H7 (cell line): Measurements from ENCODE around the gene HIVEP3. TPM values are rescaled to one million over a fixed set of nuclear protein-coding genes. Genes with fewer than 3 reads are reported as not detected.
A peak's percentile ranks its signal among the peaks of the same experiment; 100 is the strongest.
"Not testable (repeated sequence)": the region's sequence is repeated elsewhere in the genome, so short reads cannot be mapped to it uniquely, and the experiment has no call there.

Experiments used
- DNase-seq: peaks from one replicate; pipeline ENCODE4 v3.0.0; 2012
- H3K27me3 ChIP-seq: 2 replicates; pipeline ENCODE4 v1.6.0; 2011; ENCODE audit warnings: mild to moderate bottlenecking, low read length; ENCODE audit not compliant: control insufficient read depth, insufficient read depth
- H3K36me3 ChIP-seq: replicated peaks from 2 replicates; pipeline ENCODE4 v1.5.1; 2011; ENCODE audit warnings: low read length; ENCODE audit not compliant: control insufficient read depth, insufficient read depth
- H3K4me3 ChIP-seq: 2 replicates; pipeline ENCODE4 v1.5.1; 2011; ENCODE audit warnings: low read depth, mild to moderate bottlenecking, control low read depth, low read length, moderate library complexity; ENCODE audit not compliant: insufficient read depth
- total RNA-seq: library from RNA; depleted of rRNA; stranded (reverse); fragments of >200 nt; shearing (Covaris generic); gene quantifications from 2 replicates; pipeline ENCODE4 v1.2.3, GENCODE V29; 2014; rRNA removed

Gene HIVEP3
- 1.8 and 1.9 TPM in 2 replicates for total RNA-seq

DNA sequence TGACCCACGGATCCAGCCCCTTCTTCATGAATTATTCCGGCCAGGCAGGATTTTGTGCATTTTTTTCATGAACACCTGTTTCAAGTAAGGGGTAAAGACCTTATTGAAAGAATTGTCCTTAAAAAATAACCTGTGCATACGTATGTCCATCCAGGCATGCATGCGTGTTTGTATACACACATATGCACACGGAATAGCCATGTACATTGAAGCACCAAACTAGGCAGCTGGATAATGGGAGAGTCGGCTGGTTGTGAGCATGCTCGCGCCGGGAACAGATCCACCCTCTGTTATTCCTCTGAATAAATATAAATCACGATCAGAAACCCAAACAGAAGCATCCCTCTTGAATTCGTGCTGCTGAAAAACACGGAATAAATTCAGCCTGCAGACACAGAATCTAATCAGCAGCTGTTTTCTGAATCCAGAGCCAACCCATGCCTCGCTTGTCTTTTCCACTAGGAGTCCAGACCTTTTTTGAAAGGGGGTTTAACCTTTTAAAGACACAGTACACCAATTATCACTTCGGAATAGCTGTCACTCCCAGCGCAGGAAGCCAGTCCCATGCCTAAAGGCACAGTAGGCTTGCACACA, at the start of gene HIVEP3:
Gene HIVEP3, minus strand, starts transcription at position 473 of the 594 bp plus-strand sequence.
- peaks cover 24% of the 10 kb centered on the region for H3K27me3 ChIP-seq
- H3K4me3 ChIP-seq, result peak within 1 kb of the TSS; percentile 59
- DNase-seq, result peak; percentile 61
- H3K36me3 ChIP-seq, result no peaks in the 10 kb centered on the region

DNA sequence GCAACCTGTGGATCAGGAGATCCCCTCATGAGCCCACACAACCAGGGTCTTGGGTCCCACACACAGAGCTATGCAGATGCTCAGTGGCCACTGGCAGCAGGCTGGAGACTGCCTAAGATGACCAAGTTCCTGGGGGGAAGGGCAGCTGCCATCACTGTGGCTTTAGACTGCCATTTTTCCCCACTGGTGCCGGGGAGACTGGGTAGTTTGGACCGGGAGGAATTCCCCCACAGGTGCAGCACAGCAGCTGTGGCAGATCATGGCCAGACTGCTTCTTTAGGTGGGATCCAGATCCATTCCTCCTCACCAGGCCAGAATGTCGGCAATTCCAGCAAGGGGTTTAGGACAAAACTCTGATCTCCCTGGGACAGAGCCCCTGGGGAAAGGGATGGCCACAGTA, 45.7 kb upstream of the HIVEP3 start:
- H3K4me3 ChIP-seq, result no peak overlapping the region
- peak; percentile 1 for DNase-seq
- no peaks in the 10 kb centered on the region for H3K36me3 ChIP-seq
- no peaks in the 10 kb centered on the region for H3K27me3 ChIP-seq

- no peak for DNase-seq
- Histone ChIP-seq H3K36me3 (no peaks in the 10 kb centered on the region), H3K4me3 (no peak overlapping the region), H3K27me3 (no peaks in the 10 kb centered on the region)
Measured at GRCh38 chr1:41963636-41964035, 44.9 kb upstream of the HIVEP3 start.

GRCh38 chr1:41958015-41958673, 39.4 kb upstream of the HIVEP3 start:
- Histone ChIP-seq H3K36me3 (no peaks in the 10 kb centered on the region), H3K27me3 (no peaks in the 10 kb centered on the region), H3K4me3 (no peak overlapping the region)
- no peak for DNase-seq

- H3K36me3 ChIP-seq, result no peaks in the 10 kb centered on the region
- no peak for DNase-seq
- H3K27me3 ChIP-seq, result no peaks in the 10 kb centered on the region
- H3K4me3 ChIP-seq, result no peak overlapping the region
Measured at GRCh38 chr1:41957568-41957967, 38.8 kb upstream of the HIVEP3 start.

DNA sequence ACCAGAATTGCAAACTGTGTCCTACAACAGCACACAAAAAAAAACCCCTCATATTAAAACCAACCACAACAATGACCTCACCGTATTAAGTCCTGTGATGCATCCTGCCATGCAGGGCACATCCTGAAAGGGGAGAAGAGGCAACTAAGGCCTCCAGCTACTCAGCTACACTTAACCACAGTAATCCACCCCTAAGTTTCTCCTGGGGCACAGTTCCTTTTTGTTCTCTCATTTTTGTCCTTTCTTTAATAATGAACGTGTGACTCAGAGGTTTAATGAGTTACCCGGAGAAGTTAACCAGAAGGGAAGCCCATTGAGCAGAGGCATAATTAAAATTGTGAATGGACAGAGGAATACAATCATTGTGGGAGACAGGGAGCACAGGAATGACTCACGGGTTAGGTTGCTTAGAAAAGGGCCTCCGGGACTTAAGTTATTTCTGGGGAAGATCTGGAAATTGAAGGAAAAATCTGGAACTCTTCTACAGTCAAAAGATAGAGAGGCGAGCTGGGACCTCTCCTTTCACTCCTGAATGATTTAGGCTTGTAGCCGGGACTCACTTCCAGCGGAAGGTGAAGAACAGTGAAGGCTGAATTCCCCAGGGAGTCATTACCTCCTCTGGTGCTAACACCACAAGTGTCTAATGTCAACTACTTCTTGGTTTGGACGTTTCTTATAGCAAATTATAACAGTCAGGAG, 36.9 kb upstream of the HIVEP3 start:
- Histone ChIP-seq H3K4me3 (no peak overlapping the region), H3K27me3 (no peaks in the 10 kb centered on the region), H3K36me3 (no peaks in the 10 kb centered on the region)
- no peak for DNase-seq

- peak; percentile 35 for DNase-seq
- Histone ChIP-seq H3K36me3 (no peaks in the 10 kb centered on the region), H3K4me3 (no peak overlapping the region), H3K27me3 (no peaks in the 10 kb centered on the region)
Measured at GRCh38 chr1:41954533-41954944, 35.8 kb upstream of the HIVEP3 start.

GRCh38 chr1:41953291-41953690, 34.6 kb upstream of the HIVEP3 start:
- no peaks in the 10 kb centered on the region for H3K27me3 ChIP-seq
- no peaks in the 10 kb centered on the region for H3K36me3 ChIP-seq

GRCh38 chr1:41952208-41952607, 33.5 kb upstream of the HIVEP3 start:
- Histone ChIP-seq H3K36me3 (no peaks in the 10 kb centered on the region), H3K27me3 (no peaks in the 10 kb centered on the region), H3K4me3 (no peak overlapping the region)
- DNase-seq, result no peak

More at GRCh38 chr1:41953291-41953690, 34.6 kb upstream of the HIVEP3 start:
- no peak overlapping the region for H3K4me3 ChIP-seq
- DNase-seq, result no peak

DNA sequence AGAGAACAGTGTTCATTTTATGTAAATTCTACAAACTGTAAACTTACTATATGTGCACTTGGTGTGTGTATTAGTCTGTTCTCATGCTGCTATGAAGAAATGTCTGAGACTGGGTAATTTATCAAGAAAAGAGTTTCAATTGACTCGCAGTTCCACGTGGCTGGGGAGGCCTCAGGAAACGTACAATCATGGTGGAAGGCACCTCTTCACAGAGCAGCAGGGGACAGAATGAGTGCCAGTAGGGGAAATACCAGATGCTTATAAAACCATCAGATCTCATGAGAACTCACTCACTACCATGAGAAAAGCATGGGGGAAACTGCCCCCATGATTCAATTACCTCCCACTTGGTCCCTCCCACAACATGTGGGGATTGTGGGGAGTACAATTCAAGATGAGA, 32.8 kb upstream of the HIVEP3 start:
- H3K36me3 ChIP-seq, DNase-seq, H3K27me3 ChIP-seq: not testable (repeated sequence)

GRCh38 chr1:41950820-41951219, 32.1 kb upstream of the HIVEP3 start:
- no peaks in the 10 kb centered on the region for H3K27me3 ChIP-seq
- DNase-seq, result no peak
- H3K4me3 ChIP-seq, result no peak overlapping the region
- no peaks in the 10 kb centered on the region for H3K36me3 ChIP-seq

More for the DNA sequence above, 32.8 kb upstream of the HIVEP3 start:
- H3K4me3 ChIP-seq, result not testable (repeated sequence)

DNA sequence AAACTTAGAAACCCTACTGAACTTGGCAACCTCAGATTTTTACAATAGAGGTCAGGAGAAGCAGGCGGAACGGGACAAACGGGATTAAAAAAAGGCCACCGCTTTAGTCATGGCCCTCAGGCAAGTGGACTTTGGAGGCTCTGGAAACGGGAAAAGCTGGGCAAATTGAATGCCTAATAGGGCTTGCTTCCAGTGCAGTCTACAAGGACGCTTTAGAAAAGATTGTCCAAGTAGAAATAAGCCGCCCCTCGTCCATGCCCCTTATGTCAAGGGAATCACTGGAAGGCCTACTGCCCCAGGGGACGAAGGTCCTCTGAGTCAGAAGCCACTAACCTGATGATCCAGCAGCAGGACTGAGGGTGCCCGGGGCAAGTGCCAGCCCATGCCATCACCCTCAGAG, 27.2 kb upstream of the HIVEP3 start:
- H3K27me3 ChIP-seq, H3K4me3 ChIP-seq, DNase-seq, H3K36me3 ChIP-seq: not testable (repeated sequence)

DNA sequence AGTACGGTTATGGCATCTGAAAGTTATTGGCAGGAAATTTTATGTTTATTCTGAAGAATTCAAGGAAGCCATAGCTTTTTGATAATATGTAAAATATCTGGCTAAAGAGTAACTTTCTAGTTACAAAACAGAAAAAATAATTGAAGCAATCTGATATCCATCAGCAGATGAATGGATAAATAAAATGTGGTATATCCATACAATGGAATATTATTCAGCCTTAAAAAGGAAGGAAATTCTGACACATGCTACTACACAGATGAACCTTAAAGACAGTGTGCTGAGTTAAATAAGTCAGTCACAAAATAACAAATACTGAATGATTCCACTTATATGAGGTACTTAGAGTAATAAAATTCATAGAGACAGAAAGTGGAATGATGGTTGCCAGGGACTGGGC, 25.0 kb upstream of the HIVEP3 start:
- Histone ChIP-seq H3K4me3 (no peak overlapping the region), H3K27me3 (no peaks in the 10 kb centered on the region), H3K36me3 (no peaks in the 10 kb centered on the region)
- DNase-seq, result no peak

DNA sequence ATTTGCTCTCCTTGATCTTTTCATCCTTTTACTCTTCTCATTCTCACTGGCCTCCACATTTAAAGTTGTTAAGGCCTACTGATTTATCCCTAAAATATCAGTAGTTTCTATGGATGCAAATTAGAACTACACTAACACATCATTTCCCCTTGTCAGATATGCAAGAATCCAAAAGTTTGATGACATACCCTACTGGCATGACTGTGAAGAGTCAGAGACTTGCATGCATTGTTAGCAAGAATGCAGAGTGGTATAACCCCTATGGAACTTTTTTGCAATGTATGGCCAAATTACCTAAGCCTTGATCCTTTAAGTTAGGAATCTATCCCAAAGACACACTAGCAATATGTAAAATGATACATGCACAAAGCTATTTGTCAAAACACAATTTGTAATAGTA, 23.6 kb upstream of the HIVEP3 start:
- no peaks in the 10 kb centered on the region for H3K27me3 ChIP-seq
- no peak overlapping the region for H3K4me3 ChIP-seq
- no peaks in the 10 kb centered on the region for H3K36me3 ChIP-seq
- no peak for DNase-seq

DNA sequence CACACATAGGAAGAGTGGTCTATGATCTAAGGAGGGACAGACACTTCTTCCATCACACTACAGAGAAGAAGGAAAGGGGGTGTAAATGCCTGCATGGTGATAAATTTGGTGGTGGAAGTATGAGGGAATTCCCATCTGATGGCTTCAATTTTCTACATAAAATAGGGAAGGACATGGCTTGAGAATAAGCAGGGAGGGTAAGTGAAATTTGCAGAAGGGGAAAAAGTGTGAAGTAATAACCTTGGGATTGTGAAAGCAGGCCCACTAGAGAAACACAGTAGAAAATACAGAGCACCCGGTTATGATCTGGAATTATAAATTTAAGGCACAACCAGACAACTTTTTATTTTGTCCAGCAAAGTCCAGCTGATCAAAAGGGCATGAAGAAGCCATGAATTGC, 22.7 kb upstream of the HIVEP3 start:
- Histone ChIP-seq H3K27me3 (no peaks in the 10 kb centered on the region), H3K36me3 (no peaks in the 10 kb centered on the region), H3K4me3 (no peak overlapping the region)
- no peak for DNase-seq
